H1 (cell line): ENCODE results near the gene CDON. TPM values are rescaled to one million over a fixed set of nuclear protein-coding genes. Genes with fewer than 3 reads are reported as not detected.

Experiments
- CTCF ChIA-PET: fragments of 300-600 bp; sonication (Branson Sonifier 250); formaldehyde crosslinking; loops from one replicate; lab custom pipeline; 2021; ENCODE audit not compliant: partially characterized antibody; lab: Charles Lee
- POLR2A ChIA-PET: fragments of 300-600 bp; sonication (Branson Sonifier 250); formaldehyde crosslinking; loops from one replicate; lab custom pipeline; 2021; ENCODE audit warnings: inconsistent platforms; ENCODE audit not compliant: partially characterized antibody; lab: Charles Lee
- DNase-seq, 2 experiments: peaks; one replicate each; pipeline versions ENCODE4 v3.0.0 to v3.0.0-alpha.2; 2010 to 2022; ENCODE audit warnings: low spot score in 2 of 2, low read depth in 1 of 2, mixed read lengths in 1 of 2
- FAIRE-seq: peaks from 2 replicates; lab custom pipeline; 2011; peaks lifted over from hg19 to GRCh38; lab: Jason Lieb, UNC
- H2AFZ ChIP-seq: 2 replicates; pipeline ENCODE4 v1.8.1; 2012; ENCODE audit warnings: low read length, inconsistent platforms
- H2AK5ac ChIP-seq: 2 replicates; pipeline ENCODE4 v1.6.1; 2013; ENCODE audit warnings: low read depth, low read length
- H2BK120ac ChIP-seq: replicated peaks from 2 replicates; pipeline ENCODE3; 2013; ENCODE audit warnings: low read depth, low read length, inconsistent platforms
- H2BK12ac ChIP-seq: 2 replicates; pipeline ENCODE4 v1.6.1; 2013; ENCODE audit warnings: low read depth, low read length
- H2BK15ac ChIP-seq: 2 replicates; pipeline ENCODE4 v1.6.1; 2013; ENCODE audit warnings: low read length
- H2BK20ac ChIP-seq: 2 replicates; pipeline ENCODE4 v1.6.1; 2013; ENCODE audit warnings: low read length
- H2BK5ac ChIP-seq: 2 replicates; pipeline ENCODE4 v1.6.1; 2013; ENCODE audit warnings: low read depth, low read length
- H3K14ac ChIP-seq: 2 replicates; pipeline ENCODE4 v1.6.1; 2013; ENCODE audit warnings: inconsistent platforms; ENCODE audit not compliant: insufficient read length
- H3K18ac ChIP-seq: 2 replicates; pipeline ENCODE4 v1.6.1; 2013; ENCODE audit warnings: low read length; ENCODE audit errors: extremely low read depth
- H3K23ac ChIP-seq: 2 replicates; pipeline ENCODE4 v1.6.1; 2013; ENCODE audit warnings: inconsistent platforms; ENCODE audit not compliant: insufficient read length
- H3K23me2 ChIP-seq: 2 replicates; pipeline ENCODE4 v1.6.1; 2013; ENCODE audit warnings: low read depth, low read length
- H3K27ac ChIP-seq: 2 replicates; pipeline ENCODE4 v1.6.1; 2011; ENCODE audit warnings: low read depth, low read length, inconsistent platforms
- H3K27me3 ChIP-seq, 4 experiments: replicated peaks in 1 of 4; 1 replicate in 1 of 4; 2 replicates in 3 of 4; pipeline versions ENCODE4 v1.6.1 to v1.8.1; 2011 to 2013; ENCODE audit warnings: low read length in 3 of 4, mild to moderate bottlenecking in 3 of 4, inconsistent platforms in 2 of 4, mixed read lengths in 2 of 4, moderate library complexity in 1 of 4; ENCODE audit not compliant: control insufficient read depth in 3 of 4, insufficient read depth in 3 of 4; ENCODE audit errors: extremely low read depth in 1 of 4
- H3K36me3 ChIP-seq, 4 experiments: 2 replicates each; pipeline versions ENCODE4 v1.6.1 to v1.8.1; 2011 to 2013; ENCODE audit warnings: mild to moderate bottlenecking in 4 of 4, low read length in 3 of 4, moderate library complexity in 2 of 4, control low read depth in 1 of 4, inconsistent platforms in 1 of 4; ENCODE audit not compliant: insufficient read depth in 4 of 4, control insufficient read depth in 2 of 4
- H3K4ac ChIP-seq: replicated peaks from 2 replicates; pipeline ENCODE3; 2013; ENCODE audit warnings: low read length, low read depth, mixed read lengths, inconsistent platforms; ENCODE audit not compliant: insufficient read length
- H3K4me1 ChIP-seq, 4 experiments: replicated peaks in 1 of 4; 1 replicate in 1 of 4; 2 replicates in 3 of 4; pipeline versions ENCODE4 v1.6.1 to v1.8.1; 2011 to 2013; ENCODE audit warnings: low read length in 3 of 4, inconsistent platforms in 2 of 4, mixed read lengths in 1 of 4; ENCODE audit not compliant: insufficient read depth in 4 of 4, control insufficient read depth in 3 of 4
- H3K4me2 ChIP-seq, 2 experiments: 2 replicates each; pipeline versions ENCODE4 v1.6.1 to v1.8.1; 2011 to 2013; ENCODE audit warnings: low read depth in 2 of 2, low read length in 2 of 2, control low read depth in 1 of 2, inconsistent platforms in 1 of 2, mild to moderate bottlenecking in 1 of 2; ENCODE audit not compliant: insufficient read depth in 1 of 2
- H3K4me3 ChIP-seq, 4 experiments: fragments of 200-600, 300-600 bp in 1 of 4; sonication (generic), shearing (Covaris generic), sonication (Bioruptor Twin) in 1 of 4; 2 replicates each; pipeline versions ENCODE4 v1.5.1 to v1.8.1; 2011 to 2016; ENCODE audit warnings: low read length in 4 of 4, low read depth in 3 of 4, control low read depth in 2 of 4, inconsistent platforms in 2 of 4, mild to moderate bottlenecking in 2 of 4, mixed read lengths in 1 of 4, moderate library complexity in 1 of 4; ENCODE audit not compliant: insufficient read depth in 2 of 4; ENCODE audit errors: extremely low read depth in 1 of 4
- H3K56ac ChIP-seq: replicated peaks from 2 replicates; pipeline ENCODE3; 2013; ENCODE audit warnings: low read depth, mild to moderate bottlenecking, mixed read lengths, low read length, inconsistent platforms; ENCODE audit not compliant: insufficient read length
- H3K79me1 ChIP-seq: 2 replicates; pipeline ENCODE4 v1.6.1; 2013; ENCODE audit warnings: low read depth, low read length, control low read depth
- H3K79me2 ChIP-seq, 2 experiments: 2 replicates each; pipeline versions ENCODE4 v1.6.1 to v1.8.1; 2012 to 2013; ENCODE audit warnings: low read length in 2 of 2, mild to moderate bottlenecking in 2 of 2, inconsistent platforms in 1 of 2; ENCODE audit not compliant: insufficient read depth in 2 of 2, control insufficient read depth in 1 of 2
- H3K9ac ChIP-seq, 4 experiments: replicated peaks in 1 of 4; 1 replicate in 1 of 4; 2 replicates in 3 of 4; pipeline versions ENCODE4 v1.6.1 to v1.8.1; 2011 to 2013; ENCODE audit warnings: low read depth in 3 of 4, low read length in 3 of 4, control low read depth in 2 of 4, mild to moderate bottlenecking in 2 of 4, moderate library complexity in 2 of 4, inconsistent platforms in 1 of 4; ENCODE audit errors: extremely low read depth in 1 of 4
- H3K9me3 ChIP-seq, 2 experiments: 2 replicates each; pipeline versions ENCODE4 v1.6.1 to v1.8.1; 2012 to 2013; ENCODE audit warnings: mild to moderate bottlenecking in 2 of 2, moderate library complexity in 2 of 2, control low read depth in 1 of 2, inconsistent platforms in 1 of 2, low read depth in 1 of 2, low read length in 1 of 2, mixed read lengths in 1 of 2; ENCODE audit not compliant: insufficient read depth in 2 of 2
- H4K20me1 ChIP-seq, 2 experiments: replicated peaks in 1 of 2; 2 replicates each; pipeline versions ENCODE3 to v1.8.1; 2011 to 2013; ENCODE audit warnings: inconsistent platforms in 2 of 2, low read length in 2 of 2, mild to moderate bottlenecking in 1 of 2; ENCODE audit not compliant: insufficient read depth in 2 of 2, control insufficient read depth in 1 of 2
- H4K5ac ChIP-seq: 2 replicates; pipeline ENCODE4 v1.6.1; 2013; ENCODE audit warnings: low read length, low read depth, mixed read lengths, inconsistent platforms; ENCODE audit not compliant: insufficient read length
- H4K8ac ChIP-seq: 2 replicates; pipeline ENCODE4 v1.8.0; 2013; ENCODE audit warnings: mild to moderate bottlenecking, moderate library complexity, low read length, inconsistent platforms; ENCODE audit not compliant: insufficient read depth; ENCODE audit errors: extremely low read depth
- H4K91ac ChIP-seq: replicated peaks from 2 replicates; pipeline ENCODE3; 2013; ENCODE audit warnings: low read length, mixed read lengths, inconsistent platforms; ENCODE audit not compliant: insufficient read length
- MAX ChIP-seq: IDR thresholded peaks from 2 replicates; pipeline ENCODE4 v1.6.1; 2012; ENCODE audit warnings: inconsistent platforms
- PHF8 ChIP-seq: fragments of 200-600 bp; sonication (generic); conservative IDR thresholded peaks from 2 replicates; pipeline ENCODE4 v1.7.1; 2012; ENCODE audit warnings: low read depth, mild to moderate bottlenecking, inconsistent platforms, low read length, moderate library complexity
- YY1 ChIP-seq: IDR thresholded peaks from 2 replicates; pipeline ENCODE4 v1.6.1; 2011; ENCODE audit warnings: low read depth, mild to moderate bottlenecking, low read length
- WGBS, 2 experiments: shearing (Covaris generic) in 1 of 2; methylation state at CpG; one replicate each; pipeline versions ENCODE4 v1.1.6 to v1.1.7; 2013 to 2015; ENCODE audit warnings: low lambda C conversion rate in 2 of 2, mixed read lengths in 2 of 2, inconsistent platforms in 1 of 2, low coverage in 1 of 2, missing lambda C conversion rate in 1 of 2; ENCODE audit not compliant: insufficient replicate concordance in 2 of 2, insufficient coverage in 1 of 2, insufficient read length in 1 of 2; ENCODE audit errors: extremely low coverage in 1 of 2, missing lambda C conversion rate in 1 of 2; 5-methylcytosine and 5-hydroxymethylcytosine counted together
- polyA plus RNA-seq, 7 experiments: library from polyadenylated mRNA; depleted of rRNA in 3 of 7; stranded (reverse) in 5 of 7; unstranded in 2 of 7; fragments of >200 nt in 5 of 7; fragments of 200-250 nt in 2 of 7; gene quantifications; 1 replicate in 5 of 7; 2 replicates in 1 of 7; 4 replicates in 1 of 7; pipeline versions ENCODE4 v1.2.1 to v1.2.3, GENCODE V29; 2011 to 2013; ENCODE audit warnings: missing spikeins in 2 of 7, mixed read lengths in 2 of 7
- total RNA-seq: library from RNA; stranded (reverse); fragmentation: NEBNext Ultra II Directional; extraction: Animal tissue kit (Norgen Biotek cat#: 25700); gene quantifications from 2 replicates; pipeline ENCODE4 v1.2.1, GENCODE V29; 2021

Gene CDON
- total and polyA plus RNA-seq, 2 of the 8 experiments (the other 6 are each of a cell fraction or from before 2014, with no cell fraction given), result 11.0 to 32.5 TPM

- H2BK15ac ChIP-seq, result no peak overlapping the region
- H2BK5ac ChIP-seq, result no peak overlapping the region
- H2BK20ac ChIP-seq, result no peak overlapping the region
- FAIRE-seq (peak; percentile 28), DNase-seq (no peak)
- no peak overlapping the region for H3K4me3 ChIP-seq
- peaks cover 0 to 3% (median 0%) of the 10 kb centered on the region in 4 experiments; a peak in 1 of 7 replicates for H3K4me1 ChIP-seq
- H4K20me1 ChIP-seq, result no peaks in the 10 kb centered on the region
- no peaks in the 10 kb centered on the region for H3K79me1 ChIP-seq
- WGBS, 2 experiments, result 87% methylated on average over 5 of the region's 5 CpGs; no CpG with 5 or more reads in 1 of the 2 experiments
- H3K9ac ChIP-seq, result no peak overlapping the region
- ChIA-PET POLR2A (no interaction called here), CTCF (no interaction called here)
- H3K9me3 ChIP-seq, result no peaks in the 10 kb centered on the region
- H3K4me2 ChIP-seq, result no peak overlapping the region
- no peak overlapping the region for H4K91ac ChIP-seq
- no peak overlapping the region for H2AK5ac ChIP-seq
- no peak overlapping the region for H3K4ac ChIP-seq
- H2BK120ac ChIP-seq, result no peak overlapping the region
- no peaks in the 10 kb centered on the region for H3K79me2 ChIP-seq
- H4K5ac ChIP-seq, result no peak overlapping the region
- no peak overlapping the region for H3K23ac ChIP-seq
- peaks cover 0 to 37% (median 10%) of the 10 kb centered on the region in 4 experiments; a peak in 5 of 8 replicates for H3K36me3 ChIP-seq
- no peak overlapping the region for H3K14ac ChIP-seq
- no peak overlapping the region for H3K56ac ChIP-seq
- H3K18ac ChIP-seq, result no peak overlapping the region
- no peak overlapping the region for H2AFZ ChIP-seq
- no peaks in the 10 kb centered on the region for H3K27me3 ChIP-seq
- no peak overlapping the region for H2BK12ac ChIP-seq
- H4K8ac ChIP-seq, result no peak overlapping the region
- TF ChIP-seq MAX (0 out of 2 replicates have a peak, but pooled peaks have one; percentile 26), PHF8 (no peak), YY1 (no peak)
- H3K23me2 ChIP-seq, result no peaks in the 10 kb centered on the region
- H3K27ac ChIP-seq, result no peak overlapping the region
These were observed 64.4 kb downstream of the CDON start for GRCh38 chr11:125998267-125998666.
